Measurements from ENCODE around the gene HMGA1. TPM values are rescaled to one million over a fixed set of nuclear protein-coding genes. Genes with fewer than 3 reads are reported as not detected.
"Not testable (repeated sequence)": the region's sequence is repeated elsewhere in the genome, so short reads cannot be mapped to it uniquely, and the experiment has no call there.

Gene HMGA1
- total and polyA plus RNA-seq, 9 donors, result 27.8 to 99.6 (median 81.6) TPM

DNA sequence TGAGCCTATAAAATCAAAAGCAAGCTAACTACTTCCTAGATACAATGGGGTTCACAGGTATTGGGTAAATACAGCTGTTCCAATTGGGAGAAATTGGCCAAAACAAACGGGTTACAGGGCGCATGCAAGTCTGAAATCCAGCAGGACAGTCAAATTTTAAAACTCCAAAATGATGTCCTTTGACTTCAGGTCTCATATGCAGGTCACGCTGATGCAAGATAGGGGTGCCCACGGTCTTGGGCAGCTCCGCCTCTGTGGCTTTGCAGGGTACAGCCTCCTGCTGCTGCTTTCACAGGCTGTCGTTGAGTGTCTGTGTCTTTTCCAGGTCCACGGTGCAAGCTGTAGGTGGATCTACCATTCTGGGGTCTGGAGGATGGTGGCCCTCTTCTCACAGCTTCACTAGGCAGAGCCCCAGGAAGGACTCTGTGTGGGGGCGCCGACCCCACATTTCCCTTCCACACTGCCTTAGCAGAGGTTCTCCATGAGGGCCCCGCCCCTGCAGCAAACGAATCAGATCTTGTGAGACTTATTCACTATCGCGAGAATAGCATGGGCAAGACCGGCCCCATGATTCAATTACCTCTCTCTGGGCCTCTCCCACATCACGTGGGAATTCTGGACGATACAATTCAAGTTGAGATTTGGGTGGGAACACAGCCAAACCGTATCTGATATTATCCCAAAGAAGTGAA is 24.0 kb downstream of the HMGA1 start:
- Histone ChIP-seq H3K4me1 (ENCODE audit: control insufficient read depth, insufficient read depth, low read length) (no peaks in the 10 kb centered on the region), H3K27me3 (ENCODE audit: control insufficient read depth, insufficient read depth, low read length) (no peaks in the 10 kb centered on the region), H3K4me3 (ENCODE audit: low read length) (no peak overlapping the region), H3K36me3 (ENCODE audit: control insufficient read depth, insufficient read depth, low read length) (no peaks in the 10 kb centered on the region), H3K27ac (ENCODE audit: low read length) (no peak overlapping the region), H3K9me3 (replicated peaks; ENCODE audit: control insufficient read depth, low read depth, low read length) (peaks cover 6% of the 10 kb centered on the region)
- no peak for DNase-seq
- WGBS (ENCODE audit: insufficient coverage), result 88% methylated on average over 8 of the region's 17 CpGs

DNA sequence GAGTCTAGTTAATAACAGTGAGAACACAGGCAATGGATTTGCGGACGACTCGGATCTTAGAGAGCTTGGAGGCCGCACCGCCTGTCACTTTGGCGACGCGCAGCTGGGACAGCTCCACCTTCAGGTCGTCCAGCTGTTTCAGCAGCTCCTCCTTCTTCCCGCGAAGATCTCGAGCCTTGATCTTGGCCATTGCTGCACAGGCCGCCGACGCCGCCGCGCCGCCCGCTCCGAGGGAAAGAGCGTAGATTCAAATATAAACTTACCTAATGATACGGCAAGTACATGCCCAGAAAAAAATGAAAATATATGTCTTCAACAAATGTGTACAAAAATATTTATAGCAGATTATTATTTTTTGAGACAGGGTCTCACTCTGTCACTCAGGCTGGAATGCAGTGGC is 26.8 kb downstream of the HMGA1 start:
- DNase-seq; H3K36me3 ChIP-seq (ENCODE audit: control insufficient read depth, insufficient read depth, low read length); H3K27me3 ChIP-seq (ENCODE audit: control insufficient read depth, insufficient read depth, low read length); H3K4me1 ChIP-seq (ENCODE audit: control insufficient read depth, insufficient read depth, low read length); H3K4me3 ChIP-seq (ENCODE audit: low read length); H3K9me3 ChIP-seq (replicated peaks; ENCODE audit: control insufficient read depth, low read depth, low read length); H3K27ac ChIP-seq (ENCODE audit: low read length): not testable (repeated sequence)
- 68% methylated on average over 12 of the region's 23 CpGs for WGBS (ENCODE audit: insufficient coverage)

DNA sequence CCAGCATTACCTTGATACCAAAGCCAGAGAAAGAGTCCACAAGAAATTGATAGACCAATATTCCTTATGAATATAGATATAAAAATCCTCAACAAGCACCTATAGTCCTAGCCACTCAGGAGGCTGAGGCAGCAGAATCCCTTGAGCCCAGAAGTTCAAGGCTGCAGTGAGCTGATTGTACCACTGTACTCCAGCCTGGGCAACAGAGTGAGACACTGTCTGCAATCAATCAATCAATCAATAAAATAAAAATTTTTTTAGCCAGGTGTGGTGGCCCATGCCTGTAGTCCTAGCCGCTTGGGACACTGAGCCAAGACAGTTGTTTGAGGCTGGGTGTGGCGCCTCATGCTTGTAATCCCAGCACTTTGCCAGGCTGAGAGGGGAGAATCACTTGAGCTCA is 31.1 kb downstream of the HMGA1 start:
- H3K27me3 ChIP-seq (ENCODE audit: control insufficient read depth, insufficient read depth, low read length), result no peaks in the 10 kb centered on the region
- no peak for DNase-seq
- H3K27ac ChIP-seq (ENCODE audit: low read length), result no peak overlapping the region
- H3K4me3 ChIP-seq (ENCODE audit: low read length), result no peak overlapping the region
- WGBS (ENCODE audit: insufficient coverage), result 94% methylated on average over 2 of the region's 2 CpGs
- H3K4me1 ChIP-seq (ENCODE audit: control insufficient read depth, insufficient read depth, low read length), result no peaks in the 10 kb centered on the region
- no peaks in the 10 kb centered on the region for H3K36me3 ChIP-seq (ENCODE audit: control insufficient read depth, insufficient read depth, low read length)
- H3K9me3 ChIP-seq (replicated peaks; ENCODE audit: control insufficient read depth, low read depth, low read length), result peaks cover 6% of the 10 kb centered on the region

DNA sequence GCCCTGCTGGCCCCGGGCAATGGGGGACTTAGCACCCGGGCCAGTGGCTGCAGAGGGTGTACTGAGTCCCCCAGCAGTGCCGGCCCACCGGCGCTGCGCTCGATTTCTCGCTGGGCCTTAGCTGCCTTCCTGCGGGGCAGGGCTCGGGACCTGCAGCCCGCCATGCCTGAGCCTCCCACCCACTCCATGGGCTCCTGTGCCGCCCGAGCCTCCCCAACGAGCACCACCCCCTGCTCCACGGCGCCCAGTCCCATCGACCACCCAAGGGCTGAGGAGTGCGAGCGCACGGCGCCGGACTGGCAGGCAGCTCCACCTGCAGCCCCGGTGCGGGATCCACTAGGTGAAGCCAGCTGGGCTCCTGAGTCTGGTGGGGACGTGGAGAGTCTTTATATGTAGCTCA is 32.5 kb downstream of the HMGA1 start:
- not testable (repeated sequence) for DNase-seq; H3K9me3 ChIP-seq (replicated peaks; ENCODE audit: control insufficient read depth, low read depth, low read length); H3K27me3 ChIP-seq (ENCODE audit: control insufficient read depth, insufficient read depth, low read length); H3K36me3 ChIP-seq (ENCODE audit: control insufficient read depth, insufficient read depth, low read length); H3K27ac ChIP-seq (ENCODE audit: low read length); H3K4me3 ChIP-seq (ENCODE audit: low read length); H3K4me1 ChIP-seq (ENCODE audit: control insufficient read depth, insufficient read depth, low read length)
- no CpG with 5 or more reads among the region's 25 CpGs for WGBS (ENCODE audit: insufficient coverage)

DNA sequence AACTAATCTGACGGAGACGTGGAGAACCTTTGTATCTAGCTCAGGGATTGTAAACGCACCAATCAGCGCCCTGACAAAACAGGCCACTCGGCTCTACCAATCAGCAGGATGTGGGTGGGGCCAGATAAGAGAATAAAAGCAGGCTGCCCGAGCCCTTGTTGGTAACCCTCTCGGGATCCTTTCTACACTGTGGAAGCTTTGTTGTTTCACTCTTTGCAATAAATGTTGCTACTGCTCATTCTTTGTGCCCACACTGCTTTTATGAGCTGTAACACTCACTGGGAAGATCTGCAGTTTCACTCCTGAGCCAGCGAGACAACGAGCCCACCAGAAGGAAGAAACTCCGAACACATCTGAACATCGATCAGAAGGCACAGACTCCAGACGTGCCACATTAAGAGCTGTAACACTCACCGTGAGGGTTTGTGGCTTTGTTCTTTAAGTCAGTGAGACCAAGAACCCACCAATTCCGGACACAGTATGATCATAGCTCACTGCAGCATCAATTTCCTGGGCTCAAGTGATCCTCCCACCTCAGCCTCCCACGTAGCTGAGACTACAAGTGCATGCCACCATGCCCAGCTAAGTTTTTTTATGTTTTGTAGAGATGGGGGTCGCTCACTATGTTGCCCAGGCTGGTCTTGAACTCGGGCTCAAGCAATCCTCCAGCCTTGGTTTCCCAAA is 33.1 kb downstream of the HMGA1 start:
- not testable (repeated sequence) for DNase-seq; H3K4me3 ChIP-seq (ENCODE audit: low read length); H3K27me3 ChIP-seq (ENCODE audit: control insufficient read depth, insufficient read depth, low read length); H3K9me3 ChIP-seq (replicated peaks; ENCODE audit: control insufficient read depth, low read depth, low read length); H3K4me1 ChIP-seq (ENCODE audit: control insufficient read depth, insufficient read depth, low read length); H3K36me3 ChIP-seq (ENCODE audit: control insufficient read depth, insufficient read depth, low read length); H3K27ac ChIP-seq (ENCODE audit: low read length)
- WGBS (ENCODE audit: insufficient coverage), result 51% methylated on average over 10 of the region's 17 CpGs

DNA sequence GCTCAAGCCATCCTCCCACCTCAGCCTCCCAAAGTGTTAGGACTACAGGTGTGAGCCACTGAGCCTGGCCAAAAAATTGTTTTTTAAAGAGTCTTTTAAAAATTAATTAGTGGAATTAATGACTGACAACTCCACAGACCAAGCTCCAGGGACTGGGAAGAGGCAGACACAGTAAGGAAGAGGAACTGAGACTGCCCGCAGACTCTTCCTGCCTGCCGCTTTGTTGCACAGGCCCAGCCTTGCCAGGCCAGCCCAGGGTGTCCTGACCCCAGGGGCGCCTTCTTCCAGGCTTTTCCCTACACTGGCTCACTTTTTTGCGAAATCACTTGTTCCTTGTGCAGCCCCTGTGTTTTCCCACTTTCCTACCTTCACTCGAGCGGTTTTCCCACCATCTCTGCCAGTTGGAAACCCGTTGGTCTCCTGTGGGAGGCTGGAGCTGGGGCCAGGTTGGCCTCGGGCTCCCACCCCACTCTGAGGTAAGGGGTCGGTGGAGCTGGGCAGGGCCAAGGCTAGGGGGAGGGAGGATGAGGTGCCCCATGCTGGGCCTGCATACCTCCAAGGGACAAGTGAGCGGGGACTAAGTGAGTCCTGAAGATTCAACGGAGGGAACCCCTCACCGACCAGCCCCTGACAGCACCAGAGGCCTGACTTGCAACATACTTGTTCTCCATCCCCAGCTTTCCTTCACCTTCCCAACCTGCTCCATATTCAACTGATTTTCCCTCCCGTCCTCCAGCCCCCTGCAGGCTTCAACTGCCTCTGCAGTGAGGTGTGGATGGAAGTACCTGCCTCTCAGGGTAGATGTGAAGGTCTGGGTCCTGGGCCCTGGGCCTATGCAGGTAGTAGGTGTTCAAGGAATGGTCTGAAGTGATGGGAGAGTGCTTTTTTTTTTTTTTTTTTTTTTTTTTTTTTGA is 35.6 kb downstream of the HMGA1 start:
- DNase-seq, result no peak
- 64% methylated on average over 8 of the region's 13 CpGs for WGBS (ENCODE audit: insufficient coverage)
- no peaks in the 10 kb centered on the region for H3K9me3 ChIP-seq (replicated peaks; ENCODE audit: control insufficient read depth, low read depth, low read length)
- no peak overlapping the region for H3K4me3 ChIP-seq (ENCODE audit: low read length)
- H3K4me1 ChIP-seq (ENCODE audit: control insufficient read depth, insufficient read depth, low read length), result peaks cover 6% of the 10 kb centered on the region
- H3K27me3 ChIP-seq (ENCODE audit: control insufficient read depth, insufficient read depth, low read length), result no peaks in the 10 kb centered on the region
- peak overlapping the region; percentile 9 for H3K27ac ChIP-seq (ENCODE audit: low read length)
- H3K36me3 ChIP-seq (ENCODE audit: control insufficient read depth, insufficient read depth, low read length), result no peaks in the 10 kb centered on the region

DNA sequence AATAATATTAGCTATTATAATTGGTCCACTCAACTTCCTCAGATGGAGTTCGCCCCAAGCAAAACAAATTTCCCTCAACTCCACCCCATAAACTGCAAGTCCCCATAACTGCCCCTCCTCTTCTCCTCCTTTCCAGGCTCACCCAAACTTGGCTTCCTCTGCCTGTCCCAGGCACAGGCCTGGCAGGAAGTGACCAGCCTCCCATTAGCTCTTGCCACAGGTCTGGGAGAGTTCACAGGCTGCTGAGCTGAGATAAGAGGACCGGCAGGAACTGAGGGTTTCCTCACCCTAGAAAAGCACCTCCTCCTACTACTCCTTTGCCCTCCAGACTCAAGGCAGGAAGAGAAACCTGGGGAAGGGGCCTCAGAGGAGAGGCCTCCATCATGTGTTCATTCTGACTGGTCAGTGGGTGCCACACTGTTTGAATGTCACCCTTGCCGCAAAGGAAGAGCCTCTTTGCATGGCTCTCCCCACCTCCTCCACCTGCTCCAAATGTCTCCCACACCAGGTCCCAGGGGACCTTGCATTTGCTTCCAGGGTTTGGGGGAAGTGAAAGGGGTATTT is 36.7 kb downstream of the HMGA1 start:
- peaks cover 12% of the 10 kb centered on the region for H3K4me1 ChIP-seq (ENCODE audit: control insufficient read depth, insufficient read depth, low read length)
- H3K4me3 ChIP-seq (ENCODE audit: low read length), result no peak overlapping the region
- H3K27me3 ChIP-seq (ENCODE audit: control insufficient read depth, insufficient read depth, low read length), result no peaks in the 10 kb centered on the region
- H3K9me3 ChIP-seq (replicated peaks; ENCODE audit: control insufficient read depth, low read depth, low read length), result no peaks in the 10 kb centered on the region
- H3K36me3 ChIP-seq (ENCODE audit: control insufficient read depth, insufficient read depth, low read length), result no peaks in the 10 kb centered on the region
- H3K27ac ChIP-seq (ENCODE audit: low read length), result peak overlapping the region; percentile 44
- peak; percentile 49 for DNase-seq
- WGBS (ENCODE audit: insufficient coverage), result 60% methylated on average over 1 of the region's 3 CpGs

DNA sequence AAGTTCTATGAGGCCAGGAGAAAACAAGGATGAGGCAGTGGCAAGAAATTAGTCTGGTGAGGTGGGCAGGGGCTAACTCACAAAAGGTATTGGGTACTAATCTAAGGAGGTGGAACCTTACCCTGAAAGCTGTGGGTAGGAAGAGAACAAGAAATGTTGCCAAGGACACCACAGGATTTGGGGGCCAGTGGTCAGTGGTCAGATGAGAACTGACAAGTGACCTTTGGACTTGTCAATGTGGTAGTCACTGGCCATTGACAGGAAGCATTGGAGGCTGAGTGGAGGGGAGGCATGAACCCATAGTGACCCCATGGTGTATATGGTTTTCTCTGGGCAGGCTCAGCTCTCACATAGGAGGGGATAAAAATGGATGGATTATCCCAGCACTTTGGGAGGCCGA is 37.5 kb downstream of the HMGA1 start:
- peaks cover 12% of the 10 kb centered on the region for H3K4me1 ChIP-seq (ENCODE audit: control insufficient read depth, insufficient read depth, low read length)
- H3K4me3 ChIP-seq (ENCODE audit: low read length), result no peak overlapping the region
- H3K27me3 ChIP-seq (ENCODE audit: control insufficient read depth, insufficient read depth, low read length), result no peaks in the 10 kb centered on the region
- 86% methylated on average over 1 of the region's 1 CpG for WGBS (ENCODE audit: insufficient coverage)
- H3K27ac ChIP-seq (ENCODE audit: low read length), result no peak overlapping the region
- no peaks in the 10 kb centered on the region for H3K9me3 ChIP-seq (replicated peaks; ENCODE audit: control insufficient read depth, low read depth, low read length)
- peaks cover 5% of the 10 kb centered on the region for H3K36me3 ChIP-seq (ENCODE audit: control insufficient read depth, insufficient read depth, low read length)
- no peak for DNase-seq

DNA sequence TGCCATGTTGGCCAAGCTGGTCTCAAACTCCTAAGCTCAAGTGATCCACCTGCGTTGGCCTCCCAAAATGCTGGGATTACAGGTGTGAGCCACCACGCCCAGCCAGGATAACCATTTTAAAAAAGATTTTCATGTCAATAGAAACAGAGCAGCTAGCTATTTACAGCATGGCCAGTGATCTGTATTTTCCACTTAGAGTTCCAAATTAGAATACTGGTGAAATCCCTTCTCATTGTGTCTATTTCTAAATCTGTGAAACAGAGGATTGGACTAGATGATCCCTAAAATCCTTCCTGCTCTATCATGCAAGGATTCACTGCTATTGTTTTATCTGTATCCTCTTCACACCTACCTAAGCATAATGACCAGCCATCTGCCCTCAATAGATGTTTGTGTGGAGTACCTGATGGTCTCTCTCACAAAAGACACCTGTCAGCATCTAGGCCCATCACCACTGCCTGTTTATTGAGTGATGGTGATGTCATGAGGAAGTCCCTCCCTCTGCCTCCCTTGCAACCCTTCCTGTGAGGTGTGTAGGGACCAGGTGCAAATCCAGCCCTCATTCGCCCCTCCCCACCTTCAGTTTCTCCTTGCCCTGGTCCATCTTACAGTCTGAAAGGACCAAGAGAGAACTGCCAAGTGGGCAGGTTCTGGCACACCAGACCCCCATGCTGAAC is 38.6 kb downstream of the HMGA1 start:
- Histone ChIP-seq H3K4me3 (ENCODE audit: low read length) (no peak overlapping the region), H3K4me1 (ENCODE audit: control insufficient read depth, insufficient read depth, low read length) (peaks cover 12% of the 10 kb centered on the region), H3K27ac (ENCODE audit: low read length) (no peak overlapping the region), H3K27me3 (ENCODE audit: control insufficient read depth, insufficient read depth, low read length) (no peaks in the 10 kb centered on the region), H3K9me3 (replicated peaks; ENCODE audit: control insufficient read depth, low read depth, low read length) (no peaks in the 10 kb centered on the region), H3K36me3 (ENCODE audit: control insufficient read depth, insufficient read depth, low read length) (peaks cover 16% of the 10 kb centered on the region)
- 88% methylated on average over 2 of the region's 3 CpGs for WGBS (ENCODE audit: insufficient coverage)
- no peak for DNase-seq

Measured in muscle of leg (tissue), 11 donors.